Measurements from ENCODE around the gene MTHFD2. TPM values are rescaled to one million over a fixed set of nuclear protein-coding genes. Genes with fewer than 3 reads are reported as not detected.

The MTHFD2 gene
- total and polyA plus RNA-seq, 2 of the 8 experiments (the other 6 are each of a cell fraction or from before 2014, with no cell fraction given), result 99.5 to 291 TPM

DNA sequence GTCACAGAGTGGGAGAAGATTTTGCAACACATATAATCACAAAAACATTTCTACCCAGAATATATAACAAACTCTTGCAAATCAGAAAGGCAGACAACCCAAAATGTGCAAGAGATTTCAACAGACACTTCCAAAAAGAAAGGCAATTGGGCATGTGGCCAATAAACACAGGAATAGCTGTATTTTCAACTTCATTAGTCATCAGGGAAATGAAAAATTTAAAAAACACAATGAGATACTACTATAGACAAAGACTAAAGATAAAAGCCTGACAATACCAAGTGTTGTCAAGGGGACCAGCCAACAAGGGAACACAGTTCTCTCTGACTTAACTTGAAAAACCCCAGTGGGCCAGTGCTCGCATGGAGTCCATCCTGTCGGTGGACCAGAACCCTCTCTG lies 40.5 kb downstream of the MTHFD2 start:
- no peaks in the 10 kb centered on the region for H3K36me3 ChIP-seq (ENCODE audit: control insufficient read depth in 2 of 4, insufficient read depth in 4 of 4, low read length in 3 of 4)
- H3K79me2 ChIP-seq (ENCODE audit: control insufficient read depth in 1 of 2, insufficient read depth in 2 of 2, low read length in 2 of 2), result no peaks in the 10 kb centered on the region
- H3K4me3 ChIP-seq (ENCODE audit: extremely low read depth in 1 of 4, insufficient read depth in 2 of 4, low read depth in 3 of 4, low read length in 4 of 4), result no peak overlapping the region
- no peak overlapping the region for H2BK20ac ChIP-seq (ENCODE audit: low read length)
- no peak for DNase-seq (ENCODE audit: low read depth in 1 of 2, low spot score in 2 of 2)
- no peak overlapping the region for H4K8ac ChIP-seq (ENCODE audit: extremely low read depth, insufficient read depth, low read length)
- no peak overlapping the region for H3K9ac ChIP-seq (replicated peaks in 1 of 4; ENCODE audit: extremely low read depth in 1 of 4, low read depth in 3 of 4, low read length in 3 of 4)
- no peaks in the 10 kb centered on the region for H3K9me3 ChIP-seq (ENCODE audit: insufficient read depth in 2 of 2, low read depth in 1 of 2, low read length in 1 of 2)
- no peak overlapping the region for H2AK5ac ChIP-seq (ENCODE audit: low read depth, low read length)
- H3K14ac ChIP-seq (ENCODE audit: insufficient read length), result no peak overlapping the region
- H2BK120ac ChIP-seq (replicated peaks; ENCODE audit: low read depth, low read length), result no peak overlapping the region
- H2BK15ac ChIP-seq (ENCODE audit: low read length), result no peak overlapping the region
- H3K27ac ChIP-seq (ENCODE audit: low read depth, low read length), result no peak overlapping the region
- no peaks in the 10 kb centered on the region for H4K20me1 ChIP-seq (replicated peaks in 1 of 2; ENCODE audit: control insufficient read depth in 1 of 2, insufficient read depth in 2 of 2, low read length in 2 of 2)
- H4K5ac ChIP-seq (ENCODE audit: insufficient read length, low read depth, low read length), result no peak overlapping the region
- no peak overlapping the region for H2BK12ac ChIP-seq (ENCODE audit: low read depth, low read length)
- H3K18ac ChIP-seq (ENCODE audit: extremely low read depth, low read length), result no peak overlapping the region; the same call in 1 of the 2 replicates
- no peak overlapping the region for H3K4me2 ChIP-seq (ENCODE audit: insufficient read depth in 1 of 2, low read depth in 2 of 2, low read length in 2 of 2)
- POLR2A ChIA-PET (ENCODE audit: partially characterized antibody), result interaction anchor here (1.0 to 72.1 kb wide), 3 partner anchors 15 to 61 kb away, joined by 4 to 2699 read pairs (median 91); partner anchors contain the start of genes BOLA3, MOB1A and MTHFD2
- TF ChIP-seq YY1 (IDR thresholded peaks at IDR 0.05; ENCODE audit: low read depth, low read length), result no peak
- no peak for TF ChIP-seq BRCA1 (IDR thresholded peaks at IDR 0.05; ENCODE audit: low read depth, low read length)
- TF ChIP-seq TBP (IDR thresholded peaks at IDR 0.05; ENCODE audit: low read depth, low read length), result no peak
- TF ChIP-seq CTCF (IDR thresholded peaks at IDR 0.05; ENCODE audit: control extremely low read depth in 1 of 3, insufficient read depth in 1 of 3, low read depth in 1 of 3, low read length in 3 of 3), result no peak
- TF ChIP-seq TCF12 (IDR thresholded peaks at IDR 0.05; ENCODE audit: low read depth, low read length), result no peak
- TF ChIP-seq SIRT6 (IDR thresholded peaks at IDR 0.05; ENCODE audit: low read length), result no peak
- H4K91ac ChIP-seq (replicated peaks; ENCODE audit: insufficient read length, low read length), result no peak overlapping the region
- CTCF ChIA-PET (ENCODE audit: partially characterized antibody), result interaction anchor here (0.5 to 4.4 kb wide), 6 partner anchors 11 to 96 kb away, joined by 3 to 31 read pairs (median 4); no protein-coding TSS in a partner anchor
- H3K4me1 ChIP-seq (replicated peaks in 1 of 4; ENCODE audit: control insufficient read depth in 3 of 4, insufficient read depth in 4 of 4, low read length in 3 of 4), result no peaks in the 10 kb centered on the region
- H3K4ac ChIP-seq (replicated peaks; ENCODE audit: insufficient read length, low read depth, low read length), result no peak overlapping the region
- H3K56ac ChIP-seq (replicated peaks; ENCODE audit: insufficient read length, low read depth, low read length), result no peak overlapping the region
- no peaks in the 10 kb centered on the region for H3K79me1 ChIP-seq (ENCODE audit: low read depth, low read length)
- no peak overlapping the region for H2BK5ac ChIP-seq (ENCODE audit: low read depth, low read length)
- no peak overlapping the region for H2AFZ ChIP-seq (ENCODE audit: low read length)
- 0 out of 2 replicates have a peak, but pooled peaks cover 2% of the 10 kb centered on the region for H3K23me2 ChIP-seq (ENCODE audit: low read depth, low read length)
- WGBS, 2 experiments (ENCODE audit: extremely low coverage in 1 of 2, insufficient coverage in 1 of 2, insufficient read length in 1 of 2, insufficient replicate concordance in 2 of 2, low coverage in 1 of 2, low lambda C conversion rate in 2 of 2, missing lambda C conversion rate in 1 of 2), result 93% methylated on average over 2 of the region's 2 CpGs; no CpG with 5 or more reads in 1 of the 2 experiments
- no peaks in the 10 kb centered on the region; a peak in 1 of 7 replicates for H3K27me3 ChIP-seq (replicated peaks in 1 of 4; ENCODE audit: control insufficient read depth in 3 of 4, extremely low read depth in 1 of 4, insufficient read depth in 3 of 4, low read length in 3 of 4)
- no peak for FAIRE-seq
- no peak overlapping the region for H3K23ac ChIP-seq (ENCODE audit: insufficient read length)
